NCI-H1417 treated with DMSO at 0.1 percent for 48 hours (cell line): Measurements from ENCODE around the gene TRMT1.
A peak's percentile ranks its signal among the peaks of the same experiment; 100 is the strongest.

Source experiments
- DNase-seq: peaks from one replicate; lab custom pipeline; 2025; lab: John Stamatoyannopoulos, UW

The TRMT1 gene

DNA sequence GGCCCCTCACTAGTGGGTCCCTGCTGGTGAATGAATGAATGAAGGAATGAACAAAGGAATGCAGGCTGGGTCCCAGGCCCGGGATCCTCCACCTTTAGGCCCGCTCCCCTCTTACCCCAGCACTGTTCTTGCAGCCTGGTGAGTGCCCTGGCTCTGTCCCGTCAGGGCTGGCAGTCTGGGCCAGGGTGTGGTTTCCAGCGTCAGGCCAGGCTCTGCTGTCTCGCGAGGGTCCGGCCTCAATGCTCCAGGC is 14.2 kb downstream of the TRMT1 start:
- no peak for DNase-seq

DNA sequence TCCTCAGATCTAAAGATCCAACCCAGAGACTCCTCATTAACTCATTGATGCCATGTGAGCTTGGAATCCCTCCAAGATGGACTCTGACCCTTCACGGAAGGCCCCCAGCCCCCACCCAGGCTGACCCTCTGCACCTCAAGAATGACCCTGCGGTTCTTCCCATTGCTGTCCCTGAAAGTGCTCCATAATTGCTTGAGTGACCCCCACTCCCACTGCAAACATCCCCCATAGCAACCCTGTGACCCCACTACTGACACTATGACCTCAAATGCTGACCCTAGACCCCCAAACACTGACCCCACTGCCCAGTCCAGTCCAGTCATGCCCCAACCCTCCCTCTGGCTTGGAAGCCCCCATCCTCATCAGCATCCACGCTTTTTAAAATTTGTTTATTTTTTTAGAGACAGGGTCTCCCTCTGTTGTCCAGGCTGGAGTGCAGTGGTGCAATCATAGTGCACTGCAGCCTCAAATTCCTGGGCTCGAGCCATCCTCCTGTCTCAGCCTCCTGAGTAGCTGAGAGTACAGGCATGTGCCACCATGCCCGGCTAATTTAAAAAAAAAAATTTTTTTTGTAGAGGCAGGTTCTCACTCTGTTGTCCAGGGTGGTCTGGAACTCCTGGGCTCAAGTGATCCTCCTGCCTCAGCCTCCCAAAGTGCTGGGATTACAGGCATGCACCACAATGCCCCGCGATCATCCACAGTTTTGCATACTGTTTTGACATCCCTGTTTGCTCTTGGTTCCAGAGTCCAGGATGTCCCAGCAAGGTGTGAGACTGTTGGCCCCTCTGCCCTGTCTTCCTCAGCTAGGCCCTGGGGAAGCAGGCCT is 14.7 kb downstream of the TRMT1 start:
- no peak for DNase-seq

DNA sequence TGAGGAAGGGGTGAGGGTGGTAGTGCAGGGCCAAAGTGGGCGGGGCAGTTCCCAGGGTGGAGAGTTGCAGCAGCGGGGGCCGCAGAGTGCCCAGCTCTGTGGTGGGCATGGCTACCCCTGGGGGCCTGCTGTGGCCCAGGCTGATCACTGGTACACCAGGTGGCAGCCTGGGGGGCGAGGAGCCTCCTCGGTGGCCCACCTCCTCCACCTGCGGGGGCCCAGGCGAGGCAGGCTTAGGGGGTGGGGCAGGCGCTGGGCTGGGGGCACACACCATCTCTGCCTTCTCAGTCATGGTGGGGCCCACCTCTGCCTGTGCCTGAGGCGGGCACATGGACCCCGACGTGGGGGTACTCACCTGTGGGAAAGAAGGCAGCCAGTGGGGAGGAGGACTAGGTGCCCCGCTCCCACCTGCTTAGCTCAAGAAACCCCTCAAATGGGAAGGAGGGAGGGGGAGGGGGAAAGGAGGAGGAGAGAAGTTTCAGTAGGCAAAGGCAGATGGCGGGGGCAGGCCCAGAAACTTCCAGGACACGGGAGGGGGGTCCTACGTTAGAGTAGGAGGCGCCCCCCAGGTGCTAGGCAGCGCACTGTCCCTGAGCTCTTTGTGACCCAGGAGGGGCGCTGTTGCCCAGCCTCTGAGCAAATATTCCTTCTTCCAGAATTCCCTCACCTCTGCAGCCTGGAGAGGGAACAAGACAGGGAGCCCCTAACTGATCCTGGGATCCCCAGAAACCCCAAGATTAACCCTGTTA is 15.5 kb downstream of the TRMT1 start:
- DNase-seq, result no peak

DNA sequence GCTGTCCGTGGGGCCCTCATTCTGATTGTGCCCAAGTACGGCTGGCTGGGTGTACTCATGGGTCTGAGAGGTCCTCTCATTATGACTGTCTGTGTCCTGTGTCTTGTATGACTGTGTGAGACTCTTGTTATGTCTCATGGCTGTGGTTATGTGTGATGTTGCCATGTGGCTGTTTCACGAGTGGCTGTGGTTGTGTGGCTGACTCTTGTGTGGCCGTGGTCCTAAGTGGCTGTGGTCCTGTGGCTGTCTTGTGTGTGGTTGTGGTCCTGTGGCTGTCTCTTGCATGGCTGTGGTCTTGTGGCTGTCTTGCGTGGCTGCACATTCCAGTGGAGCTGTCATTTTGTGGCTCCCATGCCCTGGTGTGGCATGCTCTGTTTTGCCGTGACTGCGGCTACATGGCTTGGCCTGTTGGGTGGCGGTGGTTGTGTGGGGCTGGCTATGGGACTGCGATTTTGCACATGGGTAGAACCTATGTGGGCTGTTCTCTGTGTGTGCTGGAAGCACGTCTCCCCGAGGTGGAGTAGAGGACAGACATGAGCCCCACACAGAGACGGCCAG is 16.4 kb downstream of the TRMT1 start:
- no peak for DNase-seq

DNA sequence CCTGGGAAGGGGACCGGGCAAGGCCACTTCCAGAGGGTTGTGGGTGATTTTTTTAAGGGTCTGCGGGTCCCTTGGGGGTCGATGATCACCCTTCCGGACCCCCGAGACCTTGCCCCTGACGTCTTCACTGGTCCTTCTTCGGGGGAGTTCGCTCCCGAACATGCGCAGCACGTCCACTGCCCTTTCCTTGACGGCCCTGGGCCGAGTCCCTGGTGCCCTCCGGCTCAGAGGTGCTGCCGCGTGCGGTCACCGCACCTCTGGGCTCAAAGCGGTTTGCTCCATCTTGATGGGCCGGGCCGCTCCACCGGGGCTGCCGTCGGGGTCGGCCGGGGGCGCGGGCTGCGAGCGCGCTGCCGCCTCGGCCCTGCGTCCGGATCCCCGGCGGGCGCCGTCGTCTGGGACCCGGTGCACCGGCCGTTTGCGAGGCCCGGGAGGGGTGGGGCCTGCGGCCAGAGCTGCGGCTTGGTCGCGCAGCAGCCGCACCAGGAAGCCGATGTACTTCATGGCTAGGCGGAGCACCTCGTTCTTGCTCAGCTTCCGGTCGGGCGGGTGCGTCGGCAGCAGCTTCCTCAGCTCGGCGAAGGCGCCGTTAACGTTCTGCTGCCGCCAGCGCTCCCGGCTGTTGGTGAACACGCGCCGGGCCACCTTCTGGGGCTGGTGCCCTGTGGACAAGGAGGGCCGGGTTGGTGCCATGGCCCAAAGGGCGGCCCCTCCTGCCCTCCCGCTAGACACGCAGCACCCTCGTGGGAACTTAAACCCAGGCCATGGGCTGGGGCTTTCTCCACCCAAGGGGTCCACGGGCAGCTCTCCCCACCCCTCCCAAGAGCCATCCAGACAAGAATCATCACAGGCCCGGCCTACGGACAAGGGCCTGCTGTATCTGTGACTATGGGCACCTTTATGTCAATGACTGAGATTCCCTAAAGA is 17.2 kb downstream of the TRMT1 start:
- no peak for DNase-seq

DNA sequence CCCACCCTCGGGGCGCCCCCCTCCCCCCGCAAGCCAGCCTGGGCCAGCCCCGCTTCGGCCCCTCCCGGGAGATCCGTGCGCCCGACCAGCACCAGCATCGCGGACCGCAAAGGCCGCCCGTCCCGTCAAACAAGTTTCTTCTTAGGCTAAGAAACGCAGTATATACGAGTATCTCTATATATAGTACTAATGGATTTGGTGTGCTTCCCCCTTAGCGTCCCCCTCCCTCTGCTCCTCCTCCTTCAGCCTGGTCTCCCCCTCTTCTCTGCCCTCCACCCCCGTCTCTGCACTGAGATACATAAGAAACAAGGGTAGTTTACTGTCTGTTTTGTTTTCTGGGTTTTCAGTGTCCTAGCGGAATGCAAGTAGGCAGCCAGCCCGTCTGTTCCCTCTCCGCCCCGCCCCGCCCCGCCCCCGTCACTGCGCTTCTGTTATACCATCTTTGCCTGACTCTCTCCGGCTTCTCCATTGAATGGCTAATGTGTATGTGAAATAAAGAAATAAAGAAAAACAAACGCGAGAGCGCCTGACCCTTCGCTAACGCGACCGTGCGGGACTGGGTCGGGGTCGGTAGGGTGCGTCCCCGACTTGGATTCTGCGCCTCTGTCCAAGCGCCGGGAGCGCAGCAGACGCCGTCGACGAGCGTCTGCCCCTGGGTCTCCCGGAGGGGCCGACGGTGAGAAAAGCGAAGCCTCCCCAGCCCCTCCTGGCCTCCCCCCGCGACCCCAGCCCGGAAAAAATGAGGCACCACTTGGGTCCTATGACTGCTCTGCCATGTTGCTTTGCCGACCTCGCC is 18.1 kb downstream of the TRMT1 start:
- DNase-seq, result no peak

DNA sequence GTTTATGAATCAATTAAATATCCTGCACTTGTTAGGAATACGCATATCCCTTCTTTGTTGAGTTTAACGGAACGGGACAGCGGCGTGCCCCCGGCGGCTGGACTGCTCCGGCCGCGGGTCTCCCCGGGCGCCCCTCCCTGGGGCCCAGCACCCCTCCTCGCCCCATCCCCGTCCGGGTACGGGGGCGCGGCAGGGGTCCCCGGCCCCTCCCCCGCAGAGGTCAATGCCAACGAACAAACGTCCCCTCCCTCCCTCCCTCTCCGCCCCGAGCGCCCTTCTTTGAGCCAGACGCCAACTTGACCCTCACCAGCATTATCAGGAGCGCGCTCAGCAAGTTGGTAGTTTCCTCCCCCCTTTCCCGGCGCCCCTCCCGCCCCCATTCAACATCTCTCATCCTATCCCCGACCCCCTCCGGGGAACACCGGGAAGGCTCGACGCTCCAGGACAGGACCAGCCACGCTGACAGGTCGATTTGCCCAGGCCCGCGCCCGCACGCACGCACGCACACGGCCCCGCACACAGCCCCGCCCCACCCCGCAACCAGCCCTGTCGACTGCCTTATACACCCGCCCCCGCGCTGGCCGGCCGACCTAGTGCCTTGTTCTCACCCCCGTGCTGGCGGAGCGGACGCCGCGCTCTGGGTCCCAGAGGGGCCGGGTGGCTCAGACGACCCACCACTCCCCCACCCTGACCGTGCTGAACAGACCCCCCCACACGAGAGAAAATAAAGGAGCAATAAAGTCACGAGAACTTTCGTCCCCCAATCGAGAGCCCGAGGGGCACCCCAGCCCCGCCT is 18.9 kb downstream of the TRMT1 start:
- DNase-seq, result no peak

DNA sequence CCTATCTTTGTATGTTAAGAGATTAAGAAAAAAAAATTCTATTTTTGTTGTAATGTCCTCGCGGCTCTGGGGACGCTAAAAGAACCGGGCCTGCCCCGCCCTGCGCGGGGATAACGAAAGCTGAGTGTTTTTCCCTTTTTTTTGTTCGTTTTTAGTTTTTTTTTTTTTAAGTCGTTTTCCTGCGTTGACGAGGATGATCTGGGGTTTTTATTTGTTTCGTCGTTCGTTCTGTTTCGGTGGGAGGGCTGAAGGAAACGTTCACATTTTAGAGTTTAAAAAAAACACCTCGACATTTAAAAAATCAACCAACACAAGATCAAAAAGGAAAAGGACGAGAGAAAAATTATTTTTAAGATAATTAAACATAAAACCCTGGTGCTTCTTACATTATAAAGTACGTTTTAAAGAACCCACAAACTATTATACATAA is 19.5 kb downstream of the TRMT1 start:
- no peak for DNase-seq

DNA sequence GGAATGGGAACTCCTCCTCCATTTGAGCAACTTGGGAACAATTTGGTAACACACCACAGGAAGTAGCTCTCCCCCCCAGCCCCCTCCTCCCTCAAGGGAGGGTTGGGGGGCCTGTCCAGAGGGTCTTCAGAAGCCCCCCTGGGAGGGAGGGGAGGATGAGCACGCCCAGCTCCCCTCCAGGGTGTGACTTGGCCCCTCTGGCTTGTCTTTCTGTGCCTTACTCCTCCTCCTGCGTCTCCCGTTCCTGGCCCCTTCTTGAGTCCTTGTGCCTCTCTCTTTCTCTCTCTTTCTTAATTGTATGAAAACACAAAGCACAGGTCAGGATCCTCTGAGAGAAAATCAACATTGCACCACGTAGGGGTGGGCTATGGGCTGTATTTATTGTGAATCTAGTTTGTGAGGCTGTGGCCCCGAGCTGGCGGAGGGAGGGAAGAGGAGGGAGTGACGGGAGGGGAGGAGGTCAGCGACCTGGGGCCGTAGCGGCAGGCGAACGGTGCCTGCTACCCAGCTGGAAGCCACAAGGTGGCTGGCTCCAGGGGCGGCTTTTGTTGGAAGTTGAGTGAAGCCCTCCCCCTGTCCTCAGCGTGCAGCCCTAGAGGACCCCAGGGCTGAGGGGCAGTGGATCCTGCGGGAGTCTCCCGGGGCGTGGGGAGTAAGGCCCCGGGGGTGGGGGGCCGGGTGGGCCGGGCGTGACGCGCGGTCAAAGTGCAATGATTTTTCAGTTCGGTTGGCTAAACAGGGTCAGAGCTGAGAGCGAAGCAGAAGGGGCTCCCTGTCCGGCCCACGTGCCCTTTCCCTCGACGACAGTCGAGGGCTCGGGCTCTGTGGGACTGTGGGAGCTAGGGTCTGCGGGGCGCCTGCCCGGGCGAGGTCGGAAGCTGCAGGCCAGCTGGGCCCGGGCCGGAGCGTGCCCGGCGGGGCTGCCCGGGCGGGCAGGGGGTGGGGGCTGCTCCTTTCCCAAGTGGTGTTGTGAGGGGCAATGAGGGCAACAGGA is 20.3 kb downstream of the TRMT1 start:
- no peak for DNase-seq

DNA sequence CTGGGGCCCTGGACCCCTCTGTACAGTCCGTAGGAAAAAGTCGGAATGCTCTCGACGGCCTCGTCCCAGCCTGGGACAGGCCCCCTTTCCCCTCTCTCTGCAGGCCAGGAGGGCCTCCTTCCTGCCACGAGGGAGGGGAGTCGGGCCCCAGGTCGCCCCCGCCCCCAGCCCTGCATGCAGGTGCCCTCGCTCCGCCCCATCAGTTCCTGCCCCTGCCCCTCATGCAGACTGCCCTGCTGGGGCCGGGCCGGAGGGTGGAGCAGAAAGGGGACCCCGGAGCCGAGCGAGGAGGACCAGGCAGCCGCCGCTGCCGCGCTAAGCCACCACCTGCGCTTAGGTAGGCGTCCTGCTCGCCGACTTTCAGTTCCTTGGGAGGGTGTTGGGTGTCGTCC is 21.2 kb downstream of the TRMT1 start:
- DNase-seq, result no peak

DNA sequence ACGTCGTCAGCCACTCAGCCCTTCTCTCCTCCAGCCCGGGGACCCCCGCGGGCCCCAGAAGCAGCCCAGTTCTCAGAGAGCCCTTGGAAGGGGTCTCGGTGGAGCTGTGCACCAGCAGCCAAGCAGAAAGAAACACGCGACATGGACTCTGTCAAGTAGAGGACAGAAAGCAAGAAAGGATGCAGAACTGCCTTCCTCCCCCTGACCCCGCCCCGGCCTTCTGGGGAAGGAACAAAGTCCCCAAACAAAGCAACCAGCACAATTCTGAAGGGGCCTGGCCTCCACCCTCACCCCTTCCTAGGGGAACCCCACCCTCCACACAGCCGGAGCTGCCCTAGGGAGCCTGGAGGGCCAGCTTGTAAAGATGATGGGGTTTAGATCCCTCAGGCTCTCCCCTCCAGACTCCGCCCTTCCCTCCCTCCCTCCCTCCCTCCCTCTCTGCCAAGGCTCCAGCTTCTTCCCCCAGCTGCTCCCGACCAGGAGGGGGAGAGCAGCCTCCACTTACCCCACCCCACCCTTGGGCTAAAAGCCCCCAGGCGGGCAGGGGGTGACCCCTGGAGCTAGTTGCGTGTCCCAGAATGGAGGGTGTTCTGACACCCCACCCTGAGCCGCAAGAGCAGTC is 21.7 kb downstream of the TRMT1 start:
- DNase-seq, result no peak

DNA sequence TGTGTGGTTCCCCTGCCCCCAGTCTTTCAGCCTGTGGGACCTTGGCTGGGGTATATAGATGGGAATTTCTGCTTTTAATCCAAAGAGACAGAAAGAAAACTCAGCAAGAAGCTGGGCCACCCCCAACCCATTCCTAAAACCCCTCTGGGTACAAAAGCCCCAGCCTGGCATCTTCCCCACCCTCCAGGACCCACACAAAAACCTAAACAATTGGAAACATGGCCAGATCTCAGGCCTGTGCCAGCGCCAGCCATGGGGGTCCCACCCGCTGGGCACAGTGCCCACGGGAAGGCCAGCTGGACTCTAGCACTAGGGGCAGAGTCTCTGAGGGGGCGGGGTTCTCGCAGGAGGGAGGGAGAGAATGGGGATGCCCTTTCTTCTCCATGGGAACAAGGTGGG is 22.4 kb downstream of the TRMT1 start:
- DNase-seq, result no peak

DNA sequence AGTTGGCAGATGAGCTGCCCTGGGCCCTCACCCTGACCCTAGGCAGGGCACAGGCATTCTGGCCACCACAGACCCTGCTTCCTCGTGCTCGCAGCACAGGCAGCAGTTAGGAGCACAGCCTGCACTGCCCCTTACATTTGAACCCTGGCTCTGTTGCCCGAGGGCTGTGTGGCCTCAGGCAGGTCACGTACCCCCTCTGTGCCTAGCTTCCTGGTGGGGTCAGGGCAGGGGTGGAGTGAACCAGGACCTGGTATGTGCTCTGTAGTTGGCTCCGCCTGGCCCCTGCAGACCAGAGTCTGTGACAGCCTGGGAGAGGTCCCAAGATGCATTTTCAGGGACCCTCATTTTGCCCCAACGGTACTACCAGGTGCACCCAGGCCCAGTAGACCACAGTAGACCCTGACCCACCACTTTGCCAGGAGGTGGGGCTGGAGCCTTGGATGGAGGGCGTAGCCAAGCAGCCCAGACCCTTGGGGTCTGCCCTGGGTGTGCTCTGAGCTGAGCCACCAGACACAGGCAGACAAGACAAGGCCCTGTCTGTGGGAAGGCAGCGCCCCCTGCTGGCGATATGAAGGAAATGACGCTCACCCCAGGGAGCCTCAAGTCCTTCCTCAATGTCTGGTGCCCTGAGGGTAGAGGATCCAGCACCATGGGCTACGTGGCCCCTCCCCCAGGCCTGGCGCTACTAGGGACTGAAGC is 23.0 kb downstream of the TRMT1 start:
- DNase-seq, result no peak

DNA sequence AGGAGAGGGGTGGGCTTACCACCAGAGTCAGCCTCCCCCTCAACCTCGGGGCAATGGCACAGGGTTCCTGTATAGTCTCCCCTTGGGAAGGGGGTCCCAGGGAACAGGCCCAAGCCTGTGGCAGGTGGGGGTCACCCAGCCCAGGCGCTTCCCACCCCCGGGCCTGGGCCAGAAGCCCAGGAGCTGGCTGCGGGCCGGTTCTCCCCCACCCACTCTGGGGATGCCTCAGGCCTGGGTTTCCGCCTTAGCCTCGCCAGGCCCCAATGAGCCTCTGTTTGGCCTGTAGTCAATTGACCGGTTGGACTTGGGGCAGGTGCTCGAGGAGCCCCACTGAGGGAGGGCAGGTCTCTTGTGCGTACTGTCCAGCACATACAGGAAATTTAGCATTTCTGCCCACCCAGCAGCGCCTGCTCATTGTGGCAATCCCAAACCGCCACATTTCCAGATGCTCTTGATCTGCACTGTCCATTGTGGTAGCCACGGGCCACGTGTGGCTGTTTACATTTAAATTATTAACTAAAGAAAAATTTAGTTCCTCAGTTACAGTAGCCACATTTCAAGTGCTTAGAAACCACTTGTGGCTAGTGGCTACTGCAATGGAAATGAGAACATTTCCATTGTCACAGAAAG is 23.8 kb downstream of the TRMT1 start:
- DNase-seq, result no peak

DNA sequence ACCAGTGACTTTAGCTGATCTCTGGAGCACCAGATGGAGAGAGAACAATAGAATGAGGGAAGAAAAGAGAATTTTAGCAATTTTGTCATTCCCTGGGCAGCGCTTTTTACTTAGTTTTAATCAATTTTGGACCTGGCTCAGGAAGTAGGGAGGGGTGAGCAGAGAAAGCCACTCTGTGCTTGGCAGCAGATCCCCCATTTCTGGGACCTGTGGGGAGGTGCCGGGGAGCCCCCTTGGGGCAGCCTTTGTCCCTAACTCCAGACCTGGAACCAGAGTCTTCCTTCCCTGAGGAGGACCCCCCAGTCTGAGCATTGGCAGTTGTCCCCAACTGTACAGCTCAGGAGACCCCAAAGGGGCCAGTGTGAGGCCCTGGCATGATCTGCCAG is 24.4 kb downstream of the TRMT1 start:
- no peak for DNase-seq

DNA sequence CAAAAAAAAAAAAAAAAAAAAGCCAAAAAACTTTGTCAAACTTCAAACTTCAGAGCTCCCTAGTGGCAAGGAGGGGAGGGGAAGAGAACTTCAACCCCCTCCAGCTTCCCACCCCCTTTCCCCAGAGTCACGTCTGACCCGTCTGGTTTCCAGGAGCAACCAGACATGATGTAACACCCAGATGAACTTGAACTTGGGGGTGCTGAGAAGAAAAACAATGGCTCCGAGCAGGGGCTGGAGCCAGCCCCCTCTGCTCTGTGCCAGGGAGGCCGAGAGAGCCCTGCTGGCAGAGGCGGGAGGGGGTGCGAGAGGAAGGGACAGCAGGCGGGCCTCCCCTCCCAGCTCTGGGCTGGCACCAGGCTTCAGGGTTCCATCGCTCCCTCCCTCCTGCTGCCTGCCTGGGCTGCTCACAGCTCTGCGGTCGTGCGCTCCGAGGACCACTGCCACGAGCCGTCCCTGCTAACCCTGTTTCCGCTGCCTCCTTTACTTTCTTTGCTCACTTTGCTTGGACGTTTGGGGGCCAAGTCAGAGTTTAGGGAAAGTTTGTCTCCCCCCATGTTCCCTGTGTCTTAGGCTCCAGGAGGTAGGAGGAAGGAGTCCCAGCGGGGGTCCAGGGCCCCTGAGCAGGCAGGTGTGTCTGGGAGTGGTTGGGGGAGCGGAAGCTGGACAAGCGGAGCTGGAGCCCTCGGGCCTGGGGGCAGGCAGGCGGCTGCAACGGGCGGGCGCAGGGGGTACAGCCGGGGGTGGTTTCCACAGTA is 25.0 kb downstream of the TRMT1 start:
- DNase-seq, result peak; percentile 21
